ENCODE results near the gene CD48.
"Not testable (repeated sequence)": the region's sequence is repeated elsewhere in the genome, so short reads cannot be mapped to it uniquely, and the experiment has no call there.

Gene CD48

DNA sequence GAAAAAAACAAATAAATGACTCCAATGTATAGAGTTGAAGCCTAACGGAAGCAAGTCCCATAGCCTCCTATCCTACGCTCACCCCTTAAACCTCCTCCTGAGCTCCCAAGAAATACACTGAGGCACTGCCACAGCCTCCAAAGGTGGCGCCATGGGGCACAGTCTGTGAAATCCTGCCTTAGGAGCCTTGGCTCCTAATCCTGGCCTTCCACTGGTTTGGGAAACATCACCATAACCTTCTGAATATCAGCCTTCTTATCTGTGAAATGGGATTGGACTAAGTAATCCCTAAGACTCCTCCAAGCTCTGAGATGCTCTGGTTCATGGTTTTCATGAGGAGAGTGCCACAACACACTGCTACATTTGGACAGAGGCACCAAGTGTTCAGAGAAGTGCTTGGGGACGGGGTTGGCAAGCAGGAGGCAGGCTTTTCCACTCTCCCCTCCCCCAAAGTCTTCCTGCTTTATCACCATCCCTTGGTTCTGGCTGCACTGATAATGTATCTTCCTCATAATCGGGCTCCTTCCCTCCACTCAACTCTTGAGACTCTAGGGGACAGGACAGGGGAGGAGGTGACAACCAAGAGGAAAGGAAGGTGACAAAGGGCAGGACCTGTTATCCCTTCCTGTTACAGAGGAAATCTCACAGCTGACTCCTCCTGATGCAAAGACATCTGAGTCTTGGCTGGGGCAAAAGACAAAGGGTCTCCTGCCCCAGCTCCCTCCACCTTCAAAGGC lies 30.2 kb upstream of the CD48 start:
- DNase-seq = no peak

- peak; percentile 51 for DNase-seq
These were observed 29.5 kb upstream of the CD48 start for GRCh38 chr1:160741092-160741501.

DNA sequence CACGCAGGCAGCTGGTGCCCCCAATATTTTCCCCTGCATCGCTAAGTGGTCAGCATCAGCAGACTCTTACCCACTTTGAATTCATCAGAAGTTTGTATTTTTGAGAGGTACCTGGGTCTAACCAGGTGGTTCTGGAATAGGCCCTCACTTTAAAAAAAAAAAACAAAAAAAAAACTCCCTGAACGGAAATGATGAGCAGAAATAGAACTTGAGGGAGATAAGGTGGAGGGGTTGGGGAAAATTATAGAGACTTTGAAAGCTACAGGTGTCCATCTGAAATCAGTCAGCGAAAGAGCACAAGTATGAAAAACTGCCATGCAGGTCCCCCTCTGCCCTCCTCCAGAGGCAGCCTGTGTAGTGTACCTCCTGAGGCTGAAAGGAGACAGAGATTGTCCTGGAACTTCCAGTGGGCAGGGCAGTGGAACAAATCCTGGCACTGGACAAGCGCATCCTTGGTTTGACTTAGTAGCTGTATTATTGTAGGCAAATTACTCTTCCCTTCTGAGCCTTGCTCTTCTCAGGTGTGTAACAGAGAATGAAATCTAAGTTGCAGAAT lies 28.6 kb upstream of the CD48 start:
- DNase-seq = peak; percentile 35

- DNase-seq = peak; percentile 78
These were observed 27.5 kb upstream of the CD48 start, which contains the start of gene SLAMF7 for GRCh38 chr1:160739098-160739511. SLAMF7 (plus strand) TSS chr1:160739247; CDS start chr1:160739302, 55 bp downstream.

DNA sequence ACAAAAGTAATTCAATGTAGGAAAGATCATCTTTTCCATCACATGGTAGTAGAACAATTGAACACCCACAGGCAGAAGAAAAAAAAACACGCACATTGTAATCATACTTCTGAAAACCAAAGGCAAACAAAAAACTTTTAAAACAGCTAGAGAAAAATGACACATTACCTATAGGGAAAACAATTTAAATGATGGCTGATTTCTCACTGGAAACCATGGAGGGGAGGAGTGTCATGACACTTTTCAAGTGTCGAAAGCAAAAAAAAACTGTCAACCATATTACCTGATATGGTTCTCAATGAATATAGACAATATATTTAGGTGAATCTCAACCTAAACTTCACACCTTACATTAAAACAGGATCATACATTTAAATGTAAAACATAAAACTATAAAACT lies 26.6 kb upstream of the CD48 start:
- no peak for DNase-seq

- DNase-seq = no peak
These were observed 22.7 kb upstream of the CD48 start for GRCh38 chr1:160734301-160734700.

GRCh38 chr1:160733898-160734297 lies 22.3 kb upstream of the CD48 start:
- DNase-seq = no peak

DNA sequence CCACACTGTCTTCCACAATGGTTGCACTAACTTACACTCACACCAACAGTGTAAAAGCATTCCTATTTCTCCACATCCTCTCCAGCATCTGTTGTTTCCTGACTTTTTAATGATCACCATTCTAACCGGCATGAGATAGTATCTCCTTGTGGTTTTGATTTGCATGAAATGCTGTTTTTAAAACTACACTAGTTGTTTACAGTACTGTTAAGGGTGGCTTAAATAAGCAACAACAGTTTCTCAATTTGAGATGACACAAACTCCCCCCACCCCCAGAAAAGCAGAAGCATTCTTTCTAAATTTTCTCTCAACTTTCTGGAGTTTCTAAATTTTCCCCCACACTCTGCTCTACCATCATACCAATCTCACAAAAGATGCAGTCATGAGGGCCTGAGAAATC lies 20.4 kb upstream of the CD48 start:
- no peak for DNase-seq

GRCh38 chr1:160731564-160731963 lies 19.9 kb upstream of the CD48 start:
- not testable (repeated sequence) for DNase-seq

DNA sequence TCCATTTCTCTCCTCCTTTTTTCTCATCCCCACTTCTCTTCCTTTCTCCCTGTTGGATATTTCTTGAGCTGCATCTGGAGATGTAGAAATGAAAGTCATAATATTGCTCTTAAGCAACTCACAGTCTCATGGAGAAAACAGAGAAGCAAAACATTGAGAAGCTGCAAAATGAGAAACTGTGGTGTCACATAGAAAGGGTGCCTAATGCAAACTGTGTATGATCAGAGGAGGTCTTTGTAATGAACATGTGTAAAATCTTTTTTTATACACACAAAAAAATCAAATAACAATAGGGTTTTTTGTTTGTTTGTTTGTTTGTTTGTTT lies 15.7 kb upstream of the CD48 start:
- DNase-seq = no peak

- peak; percentile 90 for DNase-seq
These were observed 15.1 kb upstream of the CD48 start for GRCh38 chr1:160726498-160727315.

DNA sequence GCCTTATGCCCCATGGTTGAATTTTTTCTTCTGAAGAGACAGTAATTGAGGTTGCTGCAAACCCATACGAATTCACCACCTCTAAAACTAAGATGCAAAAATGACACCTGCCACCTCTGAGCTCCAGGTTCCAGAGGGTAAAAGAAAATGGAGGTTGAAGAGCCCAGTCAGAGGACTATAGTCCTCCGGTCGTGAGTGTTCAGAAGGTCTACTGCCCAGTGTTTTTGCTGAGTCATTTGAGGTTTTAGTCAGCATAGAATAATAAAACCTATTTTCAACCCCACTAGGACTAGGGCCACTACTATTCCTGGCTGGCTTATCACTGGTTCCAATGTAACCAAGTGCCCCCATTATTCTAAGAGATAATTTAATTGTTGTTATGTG lies 14.5 kb upstream of the CD48 start:
- DNase-seq = no peak

DNA sequence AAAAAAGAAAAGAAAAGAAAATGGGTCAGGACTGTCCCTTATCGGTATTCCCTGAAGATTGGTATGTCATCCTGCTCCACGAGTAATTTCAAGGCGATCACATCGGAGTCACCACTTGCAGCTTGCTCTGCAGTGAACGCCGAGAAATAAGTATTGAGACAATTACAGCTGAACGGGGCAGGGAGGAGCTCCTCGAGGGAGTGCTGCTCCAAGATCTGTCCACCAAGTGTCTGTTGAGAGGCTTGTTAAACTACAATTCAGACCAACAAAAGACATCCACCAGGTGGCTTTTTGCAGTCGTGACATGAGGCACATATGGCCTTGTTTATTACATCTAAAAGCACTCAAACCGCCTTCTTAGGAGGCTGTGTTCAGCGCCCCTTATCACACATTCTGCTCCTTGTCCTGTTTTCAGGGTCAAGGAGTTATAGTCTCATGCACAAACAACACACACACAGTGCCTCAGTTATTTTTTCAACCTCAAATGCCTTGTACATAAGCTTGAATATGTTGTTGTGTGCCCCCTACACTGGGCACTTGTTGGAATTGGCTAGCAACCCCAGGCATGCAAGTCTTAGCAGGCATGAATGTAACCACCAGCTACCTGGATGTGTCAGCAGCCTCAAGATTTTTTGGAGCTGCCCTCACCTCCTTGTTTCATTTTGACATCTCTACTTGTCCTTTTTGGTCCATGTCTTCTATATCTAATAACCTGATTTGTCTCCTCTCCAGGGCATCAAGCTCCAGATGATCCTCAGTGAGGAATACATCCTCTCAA lies 13.0 kb upstream of the CD48 start:
- DNase-seq = peak; percentile 69

GRCh38 chr1:160723332-160723731 lies 11.7 kb upstream of the CD48 start:
- no peak for DNase-seq

- DNase-seq = no peak
These were observed 11.1 kb upstream of the CD48 start for GRCh38 chr1:160722726-160723125.

DNA sequence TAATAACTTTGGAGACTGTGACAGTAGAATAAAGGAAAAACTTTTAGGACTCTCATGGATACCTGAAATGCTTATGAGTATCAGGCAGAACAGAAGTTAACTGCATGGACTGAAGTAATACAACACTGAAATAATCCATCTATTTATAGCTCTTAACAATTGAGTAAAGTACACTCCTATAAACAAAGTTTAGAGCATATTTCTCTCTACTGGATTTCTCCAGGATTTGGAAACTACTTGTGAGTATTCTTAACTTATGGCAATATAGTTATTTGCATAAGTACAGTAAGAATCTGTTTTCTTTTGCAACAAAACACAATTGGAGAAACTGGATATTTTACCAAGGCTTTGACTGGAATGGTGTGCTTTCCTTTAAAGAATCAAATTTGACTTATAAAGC lies 9.9 kb upstream of the CD48 start:
- no peak for DNase-seq

GRCh38 chr1:160720356-160721085 lies 8.9 kb upstream of the CD48 start:
- DNase-seq = no peak

GRCh38 chr1:160718210-160718609 lies 6.6 kb upstream of the CD48 start:
- no peak for DNase-seq

- no peak for DNase-seq
These were observed 5.7 kb upstream of the CD48 start for GRCh38 chr1:160717306-160717705.

GRCh38 chr1:160716013-160716412 lies 4.4 kb upstream of the CD48 start:
- DNase-seq = no peak

GRCh38 chr1:160714034-160714648 lies 2.5 kb upstream of the CD48 start:
- DNase-seq = not testable (repeated sequence)

GRCh38 chr1:160713161-160713560 lies 1.5 kb upstream of the CD48 start:
- no peak for DNase-seq

Measured in activated CD4-positive, alpha-beta T cell treated with anti-CD3 and anti-CD28 coated beads, Interleukin-2, Interleukin-6, amounts not matched to agents 100 ng/mL and 50 ng/mL, durations not matched to agents 16 hours and 8 hours (primary cell).